ENCODE results near the gene UAP1L1. TPM values are rescaled to one million over a fixed set of nuclear protein-coding genes. Genes with fewer than 3 reads are reported as not detected.

The UAP1L1 gene
- total RNA-seq, 1 donor = 36.9 TPM

DNA sequence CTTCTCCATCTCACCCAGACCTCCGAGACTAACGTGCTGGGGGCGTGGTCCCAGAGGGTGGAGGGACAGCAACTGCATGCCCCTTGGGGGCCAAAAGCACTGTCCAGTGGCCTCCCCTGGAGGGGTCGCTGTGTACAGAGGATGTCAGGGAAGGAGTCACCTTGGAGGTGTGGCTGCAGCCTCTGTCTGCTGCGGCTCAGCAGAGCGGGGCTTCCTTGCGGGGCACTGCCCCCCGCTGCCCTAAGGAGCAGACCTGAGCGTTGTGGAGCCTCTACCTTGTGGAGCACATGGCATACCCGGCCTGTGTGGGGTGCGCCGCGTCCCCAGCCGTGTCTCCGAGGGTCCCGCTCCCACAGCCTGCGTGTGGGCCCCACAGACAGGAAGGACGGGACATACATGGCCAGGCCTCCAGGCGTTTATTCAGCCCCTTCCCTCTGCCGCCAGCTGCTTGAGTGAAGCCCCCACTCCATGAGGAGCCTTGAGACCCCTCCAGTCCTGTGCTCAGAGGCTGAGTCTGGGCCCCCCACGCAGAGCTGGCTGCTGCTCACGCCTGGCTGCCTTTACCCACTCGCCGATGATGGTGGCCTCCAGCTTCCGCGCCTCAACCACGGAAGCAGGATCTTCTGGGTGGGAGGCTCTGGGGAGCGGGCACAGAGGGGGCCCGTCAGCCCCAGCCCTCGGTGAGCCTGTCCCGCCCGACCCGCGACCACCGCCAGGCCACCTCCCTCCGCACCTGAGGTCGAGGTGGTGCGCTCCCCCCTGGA lies 33.0 kb downstream of the UAP1L1 start:
- Histone ChIP-seq H3K79me2 (ENCODE audit: insufficient read depth, low read length) (peaks cover 5% of the 10 kb centered on the region), H3K4me2 (ENCODE audit: insufficient read depth, low read length) (no peak overlapping the region), H3K36me3 (ENCODE audit: insufficient read depth, low read length) (peaks cover 19% of the 10 kb centered on the region), H3K4me3 (ENCODE audit: insufficient read depth, low read length) (no peak overlapping the region), H3K27me3 (ENCODE audit: insufficient read depth, low read length) (no peaks in the 10 kb centered on the region), H3K4me1 (ENCODE audit: insufficient read depth, low read length) (no peaks in the 10 kb centered on the region), H4K20me1 (ENCODE audit: insufficient read depth, low read length) (peaks cover 5% of the 10 kb centered on the region), H3K27ac (ENCODE audit: low read depth, low read length) (no peak overlapping the region), H3K9me3 (ENCODE audit: low read depth, low read length) (no peaks in the 10 kb centered on the region), H2AFZ (ENCODE audit: low read length) (no peak overlapping the region)
- TF ChIP-seq, protein P1, sequence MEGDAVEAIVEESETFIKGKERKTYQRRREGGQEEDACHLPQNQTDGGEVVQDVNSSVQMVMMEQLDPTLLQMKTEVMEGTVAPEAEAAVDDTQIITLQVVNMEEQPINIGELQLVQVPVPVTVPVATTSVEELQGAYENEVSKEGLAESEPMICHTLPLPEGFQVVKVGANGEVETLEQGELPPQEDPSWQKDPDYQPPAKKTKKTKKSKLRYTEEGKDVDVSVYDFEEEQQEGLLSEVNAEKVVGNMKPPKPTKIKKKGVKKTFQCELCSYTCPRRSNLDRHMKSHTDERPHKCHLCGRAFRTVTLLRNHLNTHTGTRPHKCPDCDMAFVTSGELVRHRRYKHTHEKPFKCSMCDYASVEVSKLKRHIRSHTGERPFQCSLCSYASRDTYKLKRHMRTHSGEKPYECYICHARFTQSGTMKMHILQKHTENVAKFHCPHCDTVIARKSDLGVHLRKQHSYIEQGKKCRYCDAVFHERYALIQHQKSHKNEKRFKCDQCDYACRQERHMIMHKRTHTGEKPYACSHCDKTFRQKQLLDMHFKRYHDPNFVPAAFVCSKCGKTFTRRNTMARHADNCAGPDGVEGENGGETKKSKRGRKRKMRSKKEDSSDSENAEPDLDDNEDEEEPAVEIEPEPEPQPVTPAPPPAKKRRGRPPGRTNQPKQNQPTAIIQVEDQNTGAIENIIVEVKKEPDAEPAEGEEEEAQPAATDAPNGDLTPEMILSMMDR (IDR thresholded peaks at IDR 0.05; ENCODE audit: extremely low read depth, low read depth, low read length) = no peak
- DNase-seq (ENCODE audit: insufficient read length, low spot score, missing footprints) = peak; percentile 79

DNA sequence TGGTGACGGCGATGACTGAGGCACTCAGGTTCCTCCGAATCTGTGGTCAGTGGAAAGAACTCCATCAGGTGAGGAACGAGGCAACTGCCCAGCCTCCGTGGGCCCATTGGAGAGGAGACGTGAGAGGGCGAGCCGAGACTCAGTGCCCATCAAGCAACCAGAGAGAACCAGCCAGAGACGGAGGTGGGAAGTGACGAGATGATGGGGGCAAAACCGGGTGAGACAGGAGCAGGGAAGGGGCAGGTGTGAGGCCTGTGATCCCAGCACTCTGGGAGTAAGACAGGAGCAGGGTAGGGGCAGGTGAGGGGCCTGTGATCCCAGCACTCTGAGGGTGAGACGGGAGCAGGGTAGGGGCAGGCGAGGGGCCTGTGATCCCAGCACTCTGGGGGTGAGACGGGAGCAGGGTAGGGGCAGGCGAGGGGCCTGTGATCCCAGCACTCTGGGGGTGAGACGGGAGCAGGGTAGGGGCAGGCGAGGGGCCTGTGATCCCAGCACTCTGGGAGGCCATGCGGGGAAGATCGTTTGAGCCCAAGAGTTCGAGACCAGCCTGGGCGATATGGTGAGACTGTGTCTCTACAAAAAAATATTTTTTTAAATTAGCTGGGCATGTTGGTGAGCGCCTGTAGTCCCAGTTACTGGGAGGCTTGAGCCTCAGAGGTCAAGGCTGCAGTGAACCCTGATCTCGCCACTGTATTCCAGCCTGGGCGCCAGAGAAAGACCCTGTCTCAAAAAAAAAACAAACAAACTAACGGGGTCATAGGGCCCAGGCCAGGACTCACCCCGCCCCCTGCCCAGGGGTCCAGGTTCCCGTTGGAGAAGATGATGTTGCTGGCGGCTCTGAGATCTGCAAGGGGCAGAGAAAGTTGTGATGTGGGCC lies 33.8 kb downstream of the UAP1L1 start:
- TF ChIP-seq, protein P1 (IDR thresholded peaks at IDR 0.05; ENCODE audit: extremely low read depth, low read depth, low read length) = no peak
- H2AFZ ChIP-seq (ENCODE audit: low read length) = no peak overlapping the region

DNA sequence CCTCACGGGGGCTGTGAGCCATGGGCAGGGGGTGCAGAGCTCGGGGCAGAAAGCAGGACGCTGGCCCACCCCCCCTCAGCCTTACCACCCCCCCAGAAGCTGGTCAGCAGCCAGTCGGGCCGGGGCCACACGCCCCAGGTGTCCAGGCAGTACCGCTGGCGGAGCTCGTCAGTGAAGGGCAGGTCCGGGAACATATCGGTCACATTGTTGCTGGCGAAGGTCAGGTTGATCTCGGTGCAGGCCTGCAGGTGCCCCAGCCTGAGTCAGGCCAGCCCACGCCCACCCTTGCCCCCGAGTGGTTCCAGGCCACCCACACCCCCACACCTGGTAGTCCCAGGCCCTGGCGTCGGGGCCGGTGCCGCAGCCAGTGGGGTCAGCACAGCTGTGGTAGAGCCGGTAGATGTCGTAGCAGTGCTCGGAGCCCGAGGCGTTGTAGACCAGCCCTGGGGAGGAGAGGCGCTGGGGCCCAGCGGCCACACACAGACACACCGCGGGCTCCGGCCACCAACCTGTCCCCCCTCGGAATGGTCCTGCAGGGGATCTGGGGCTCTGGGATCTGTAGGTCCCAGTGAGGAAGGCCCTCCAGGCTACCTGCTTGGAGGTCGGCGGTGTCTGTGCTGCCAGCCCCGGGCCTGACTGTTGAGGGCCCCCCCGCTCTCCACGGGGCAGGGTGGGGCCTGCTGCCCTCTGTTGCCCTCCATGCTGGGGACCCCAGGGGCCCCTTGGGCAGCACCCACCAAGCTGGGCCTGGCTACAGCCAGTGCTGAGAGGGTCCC lies 34.7 kb downstream of the UAP1L1 start:
- TF ChIP-seq, protein P1 (IDR thresholded peaks at IDR 0.05; ENCODE audit: extremely low read depth, low read depth, low read length) = no peak
- peaks cover 5% of the 10 kb centered on the region for H4K20me1 ChIP-seq (ENCODE audit: insufficient read depth, low read length)
- no peak overlapping the region for H2AFZ ChIP-seq (ENCODE audit: low read length)
- peaks cover 5% of the 10 kb centered on the region for H3K79me2 ChIP-seq (ENCODE audit: insufficient read depth, low read length)
- no peak overlapping the region for H3K27ac ChIP-seq (ENCODE audit: low read depth, low read length)
- no peaks in the 10 kb centered on the region for H3K27me3 ChIP-seq (ENCODE audit: insufficient read depth, low read length)
- H3K4me2 ChIP-seq (ENCODE audit: insufficient read depth, low read length) = no peak overlapping the region
- peak; percentile 81 for DNase-seq (ENCODE audit: insufficient read length, low spot score, missing footprints)
- peaks cover 16% of the 10 kb centered on the region for H3K36me3 ChIP-seq (ENCODE audit: insufficient read depth, low read length)
- H3K4me3 ChIP-seq (ENCODE audit: insufficient read depth, low read length) = no peak overlapping the region
- H3K9me3 ChIP-seq (ENCODE audit: low read depth, low read length) = no peaks in the 10 kb centered on the region
- no peaks in the 10 kb centered on the region for H3K4me1 ChIP-seq (ENCODE audit: insufficient read depth, low read length)

More for the DNA sequence above, 33.8 kb downstream of the UAP1L1 start:
- no peaks in the 10 kb centered on the region for H3K27me3 ChIP-seq (ENCODE audit: insufficient read depth, low read length)
- H3K9me3 ChIP-seq (ENCODE audit: low read depth, low read length) = no peaks in the 10 kb centered on the region
- no peak overlapping the region for H3K4me3 ChIP-seq (ENCODE audit: insufficient read depth, low read length)
- peak; percentile 93 for DNase-seq (ENCODE audit: insufficient read length, low spot score, missing footprints)
- H3K4me1 ChIP-seq (ENCODE audit: insufficient read depth, low read length) = no peaks in the 10 kb centered on the region
- H3K79me2 ChIP-seq (ENCODE audit: insufficient read depth, low read length) = peaks cover 5% of the 10 kb centered on the region
- no peak overlapping the region for H3K27ac ChIP-seq (ENCODE audit: low read depth, low read length)
- peaks cover 19% of the 10 kb centered on the region for H3K36me3 ChIP-seq (ENCODE audit: insufficient read depth, low read length)
- no peak overlapping the region for H3K4me2 ChIP-seq (ENCODE audit: insufficient read depth, low read length)
- peaks cover 5% of the 10 kb centered on the region for H4K20me1 ChIP-seq (ENCODE audit: insufficient read depth, low read length)

All from osteoblast (primary cell).